Testis (tissue), 2 donors: ENCODE measurements around the gene RNF141.

Source experiments
- POLR2A ChIP-seq: fragments of 450-650 bp; IDR thresholded peaks from one replicate; pipeline ENCODE4 v1.6.1; 2017; ENCODE audit warnings: antibody characterized with exemption, mild to moderate bottlenecking, moderate library complexity
- TF ChIP-seq, protein P1 (sequence below), 3 experiments: fragments of 450-650 bp in 2 of 3; fragments of 200-600 bp in 1 of 3; sonication (generic) in 1 of 3; IDR thresholded peaks; one replicate each; pipeline ENCODE4 v1.5.1; 2016 to 2019; ENCODE audit warnings: antibody characterized with exemption in 3 of 3, mild to moderate bottlenecking in 2 of 3, moderate library complexity in 1 of 3

DNA sequence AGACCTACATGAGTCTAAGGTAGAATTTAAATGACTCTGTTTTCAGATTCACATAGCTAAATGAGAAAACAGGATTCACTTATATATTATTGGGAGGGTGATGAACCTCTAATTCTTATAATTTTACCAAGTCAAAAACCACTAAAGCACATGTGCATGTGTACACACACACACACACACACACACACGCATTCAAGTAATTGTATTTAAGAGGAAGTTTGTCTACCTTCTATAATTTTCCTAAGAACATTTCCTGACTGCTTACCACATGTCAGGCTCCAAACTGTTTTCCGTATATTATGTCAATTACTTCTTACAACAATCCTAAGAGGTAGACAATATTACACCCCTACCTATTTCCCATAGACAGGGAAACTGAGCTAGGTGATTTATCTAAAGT is 6.7 kb downstream of the RNF141 start:
- TF ChIP-seq, protein P1, sequence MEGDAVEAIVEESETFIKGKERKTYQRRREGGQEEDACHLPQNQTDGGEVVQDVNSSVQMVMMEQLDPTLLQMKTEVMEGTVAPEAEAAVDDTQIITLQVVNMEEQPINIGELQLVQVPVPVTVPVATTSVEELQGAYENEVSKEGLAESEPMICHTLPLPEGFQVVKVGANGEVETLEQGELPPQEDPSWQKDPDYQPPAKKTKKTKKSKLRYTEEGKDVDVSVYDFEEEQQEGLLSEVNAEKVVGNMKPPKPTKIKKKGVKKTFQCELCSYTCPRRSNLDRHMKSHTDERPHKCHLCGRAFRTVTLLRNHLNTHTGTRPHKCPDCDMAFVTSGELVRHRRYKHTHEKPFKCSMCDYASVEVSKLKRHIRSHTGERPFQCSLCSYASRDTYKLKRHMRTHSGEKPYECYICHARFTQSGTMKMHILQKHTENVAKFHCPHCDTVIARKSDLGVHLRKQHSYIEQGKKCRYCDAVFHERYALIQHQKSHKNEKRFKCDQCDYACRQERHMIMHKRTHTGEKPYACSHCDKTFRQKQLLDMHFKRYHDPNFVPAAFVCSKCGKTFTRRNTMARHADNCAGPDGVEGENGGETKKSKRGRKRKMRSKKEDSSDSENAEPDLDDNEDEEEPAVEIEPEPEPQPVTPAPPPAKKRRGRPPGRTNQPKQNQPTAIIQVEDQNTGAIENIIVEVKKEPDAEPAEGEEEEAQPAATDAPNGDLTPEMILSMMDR (IDR thresholded peaks at IDR 0.05) = no peak
- TF ChIP-seq POLR2A = no peak
